H1 (cell line): ENCODE measurements around the gene PNMA1. TPM values are rescaled to one million over a fixed set of nuclear protein-coding genes. Genes with fewer than 3 reads are reported as not detected.

Experiments used
- BRCA1 ChIP-seq: IDR thresholded peaks from 2 replicates; pipeline ENCODE4 v1.6.1; 2012; ENCODE audit warnings: low read depth, low read length, improper control_type of control experiment
- CTBP2 ChIP-seq: IDR thresholded peaks from 2 replicates; pipeline ENCODE4 v1.7.0; 2011; ENCODE audit warnings: borderline replicate concordance, mild to moderate bottlenecking, moderate library complexity, mixed read lengths, low read length; ENCODE audit not compliant: insufficient read depth, insufficient read length
- MAFK ChIP-seq: IDR thresholded peaks from 2 replicates; pipeline ENCODE4 v1.6.1; 2012; ENCODE audit warnings: low read depth, mild to moderate bottlenecking, improper control_type of control experiment, low read length
- POU5F1 ChIP-seq: IDR thresholded peaks from 2 replicates; pipeline ENCODE4 v1.6.1; 2011; ENCODE audit warnings: low read depth, mild to moderate bottlenecking, low read length, moderate library complexity
- SAP30 ChIP-seq: fragments of 300-600 bp; sonication (generic); IDR thresholded peaks from 2 replicates; pipeline ENCODE4 v1.7.1; 2012; ENCODE audit warnings: low read length, moderate library complexity, mild to moderate bottlenecking, inconsistent platforms; ENCODE audit not compliant: insufficient read depth, insufficient replicate concordance
- SRF ChIP-seq: IDR thresholded peaks from 2 replicates; pipeline ENCODE4 v1.6.1; 2011; ENCODE audit warnings: mild to moderate bottlenecking, low read depth, low read length, moderate library complexity
- polyA plus RNA-seq, 7 experiments: library from polyadenylated mRNA; depleted of rRNA in 3 of 7; stranded (reverse) in 5 of 7; unstranded in 2 of 7; fragments of >200 nt in 5 of 7; fragments of 200-250 nt in 2 of 7; gene quantifications; 1 replicate in 5 of 7; 2 replicates in 1 of 7; 4 replicates in 1 of 7; pipeline versions ENCODE4 v1.2.1 to v1.2.3, GENCODE V29; 2011 to 2013; ENCODE audit warnings: missing spikeins in 2 of 7, mixed read lengths in 2 of 7
- total RNA-seq: library from RNA; stranded (reverse); fragmentation: NEBNext Ultra II Directional; extraction: Animal tissue kit (Norgen Biotek cat#: 25700); gene quantifications from 2 replicates; pipeline ENCODE4 v1.2.1, GENCODE V29; 2021

PNMA1 gene
- total and polyA plus RNA-seq, 2 of the 8 experiments (the other 6 are each of a cell fraction or from before 2014, with no cell fraction given): 15.8 to 52.7 TPM

DNA sequence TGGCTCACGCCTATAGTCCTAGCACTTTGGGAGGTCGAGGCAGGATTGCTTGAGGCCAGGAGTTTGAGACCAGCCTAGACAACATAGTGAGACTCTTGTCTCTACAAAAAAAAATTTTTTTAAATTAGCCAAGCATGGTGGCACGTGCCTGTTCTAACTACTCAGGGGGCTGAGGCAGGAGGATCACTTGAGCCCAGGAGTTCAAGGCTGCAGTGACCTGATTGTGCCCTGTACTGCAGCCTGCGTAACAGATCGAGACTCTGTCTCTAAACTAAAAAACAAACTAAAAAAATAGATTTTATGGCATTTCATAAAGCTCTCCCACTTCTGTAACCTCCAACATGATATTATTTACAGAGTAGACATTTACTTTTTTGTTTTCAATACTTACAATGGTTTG lies 29.6 kb downstream of the PNMA1 start (continued):
- TF ChIP-seq SAP30 (no peak), MAFK (no peak), CTBP2 (no peak), POU5F1 (no peak), SRF (no peak), BRCA1 (no peak)
